ENCODE results near the gene NDUFAF3.

NDUFAF3 gene

GRCh38 chr3:49053543-49053942 is 31.6 kb downstream of the NDUFAF3 start:
- ATAC-seq = no peak
- TF ChIP-seq ZFP30 (CRISPR knock-in tag; IDR thresholded peaks at IDR 0.05) = no peak
- no peak for TF ChIP-seq ZC3H10 (CRISPR knock-in tag; IDR thresholded peaks at IDR 0.05)
- TF ChIP-seq ZNF565 (CRISPR knock-in tag; conservative IDR thresholded peaks at IDR 0.05; ENCODE audit: low read depth) = no peak
- no peak for TF ChIP-seq ZNF70 (CRISPR knock-in tag; IDR thresholded peaks at IDR 0.05)
- no peak for TF ChIP-seq ARNTL (CRISPR knock-in tag; IDR thresholded peaks at IDR 0.05; ENCODE audit: borderline replicate concordance, low read depth)
- no peak for TF ChIP-seq ISL1 (CRISPR knock-in tag; IDR thresholded peaks at IDR 0.05)

- ATAC-seq = no peak
- TF ChIP-seq PPARA (CRISPR knock-in tag; IDR thresholded peaks at IDR 0.05; ENCODE audit: borderline replicate concordance) (no peak), PATZ1 (CRISPR knock-in tag; IDR thresholded peaks at IDR 0.05; ENCODE audit: borderline replicate concordance) (no peak), ARNTL (CRISPR knock-in tag; IDR thresholded peaks at IDR 0.05; ENCODE audit: borderline replicate concordance, low read depth) (no peak), GLIS3 (CRISPR knock-in tag; IDR thresholded peaks at IDR 0.05) (no peak)
Observed at GRCh38 chr3:49054344-49054862, 32.5 kb downstream of the NDUFAF3 start.

GRCh38 chr3:49057268-49057667 is 35.3 kb downstream of the NDUFAF3 start:
- TF ChIP-seq, protein P1, sequence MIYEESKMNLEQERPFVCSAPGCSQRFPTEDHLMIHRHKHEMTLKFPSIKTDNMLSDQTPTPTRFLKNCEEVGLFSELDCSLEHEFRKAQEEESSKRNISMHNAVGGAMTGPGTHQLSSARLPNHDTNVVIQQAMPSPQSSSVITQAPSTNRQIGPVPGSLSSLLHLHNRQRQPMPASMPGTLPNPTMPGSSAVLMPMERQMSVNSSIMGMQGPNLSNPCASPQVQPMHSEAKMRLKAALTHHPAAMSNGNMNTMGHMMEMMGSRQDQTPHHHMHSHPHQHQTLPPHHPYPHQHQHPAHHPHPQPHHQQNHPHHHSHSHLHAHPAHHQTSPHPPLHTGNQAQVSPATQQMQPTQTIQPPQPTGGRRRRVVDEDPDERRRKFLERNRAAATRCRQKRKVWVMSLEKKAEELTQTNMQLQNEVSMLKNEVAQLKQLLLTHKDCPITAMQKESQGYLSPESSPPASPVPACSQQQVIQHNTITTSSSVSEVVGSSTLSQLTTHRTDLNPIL (CRISPR knock-in tag; IDR thresholded peaks at IDR 0.05; ENCODE audit: low read depth) = no peak
- TF ChIP-seq OSR1 (CRISPR knock-in tag; IDR thresholded peaks at IDR 0.05) (no peak), PPARA (CRISPR knock-in tag; IDR thresholded peaks at IDR 0.05; ENCODE audit: borderline replicate concordance) (no peak), RARB (CRISPR knock-in tag; IDR thresholded peaks at IDR 0.05) (no peak), BACH2 (CRISPR knock-in tag; IDR thresholded peaks at IDR 0.05; ENCODE audit: borderline replicate concordance) (no peak), TOX (CRISPR knock-in tag; IDR thresholded peaks at IDR 0.05; ENCODE audit: borderline replicate concordance) (no peak)
- TF ChIP-seq, protein P2, sequence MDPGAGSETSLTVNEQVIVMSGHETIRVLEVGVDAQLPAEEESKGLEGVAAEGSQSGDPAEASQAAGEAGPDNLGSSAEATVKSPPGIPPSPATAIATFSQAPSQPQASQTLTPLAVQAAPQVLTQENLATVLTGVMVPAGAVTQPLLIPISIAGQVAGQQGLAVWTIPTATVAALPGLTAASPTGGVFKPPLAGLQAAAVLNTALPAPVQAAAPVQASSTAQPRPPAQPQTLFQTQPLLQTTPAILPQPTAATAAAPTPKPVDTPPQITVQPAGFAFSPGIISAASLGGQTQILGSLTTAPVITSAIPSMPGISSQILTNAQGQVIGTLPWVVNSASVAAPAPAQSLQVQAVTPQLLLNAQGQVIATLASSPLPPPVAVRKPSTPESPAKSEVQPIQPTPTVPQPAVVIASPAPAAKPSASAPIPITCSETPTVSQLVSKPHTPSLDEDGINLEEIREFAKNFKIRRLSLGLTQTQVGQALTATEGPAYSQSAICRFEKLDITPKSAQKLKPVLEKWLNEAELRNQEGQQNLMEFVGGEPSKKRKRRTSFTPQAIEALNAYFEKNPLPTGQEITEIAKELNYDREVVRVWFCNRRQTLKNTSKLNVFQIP (CRISPR knock-in tag; IDR thresholded peaks at IDR 0.05; ENCODE audit: borderline replicate concordance, low read depth) = no peak

GRCh38 chr3:49058011-49058410 is 36.1 kb downstream of the NDUFAF3 start:
- no peak for ATAC-seq
- TF ChIP-seq PPARA (CRISPR knock-in tag; IDR thresholded peaks at IDR 0.05; ENCODE audit: borderline replicate concordance) (no peak), TOX (CRISPR knock-in tag; IDR thresholded peaks at IDR 0.05; ENCODE audit: borderline replicate concordance) (no peak), ZFP30 (CRISPR knock-in tag; IDR thresholded peaks at IDR 0.05) (no peak), RARB (CRISPR knock-in tag; IDR thresholded peaks at IDR 0.05) (no peak), SNAI2 (CRISPR knock-in tag; IDR thresholded peaks at IDR 0.05) (no peak), ZNF565 (CRISPR knock-in tag; conservative IDR thresholded peaks at IDR 0.05; ENCODE audit: low read depth) (no peak), ESRRG (CRISPR knock-in tag; IDR thresholded peaks at IDR 0.05) (no peak), TCF4 (CRISPR knock-in tag; IDR thresholded peaks at IDR 0.05; ENCODE audit: borderline replicate concordance) (no peak), ISL1 (CRISPR knock-in tag; IDR thresholded peaks at IDR 0.05) (no peak)

More at GRCh38 chr3:49057268-49057667, 35.3 kb downstream of the NDUFAF3 start:
- no peak; the same call in 2 of the 3 replicates for ATAC-seq
